VCaP (cell line): ENCODE data around the gene DDX5.
A peak's percentile ranks its signal among the peaks of the same experiment; 100 is the strongest.

ENCODE experiments used
- H3K27ac ChIP-seq: fragments of 450-650 bp; 2 replicates; pipeline ENCODE4 v1.5.1; 2017
- TF ChIP-seq, protein P1 (sequence below): fragments of 450-650 bp; conservative IDR thresholded peaks from 2 replicates; pipeline ENCODE4 v1.5.1; 2017; ENCODE audit warnings: mild to moderate bottlenecking, moderate library complexity

The DDX5 gene

DNA sequence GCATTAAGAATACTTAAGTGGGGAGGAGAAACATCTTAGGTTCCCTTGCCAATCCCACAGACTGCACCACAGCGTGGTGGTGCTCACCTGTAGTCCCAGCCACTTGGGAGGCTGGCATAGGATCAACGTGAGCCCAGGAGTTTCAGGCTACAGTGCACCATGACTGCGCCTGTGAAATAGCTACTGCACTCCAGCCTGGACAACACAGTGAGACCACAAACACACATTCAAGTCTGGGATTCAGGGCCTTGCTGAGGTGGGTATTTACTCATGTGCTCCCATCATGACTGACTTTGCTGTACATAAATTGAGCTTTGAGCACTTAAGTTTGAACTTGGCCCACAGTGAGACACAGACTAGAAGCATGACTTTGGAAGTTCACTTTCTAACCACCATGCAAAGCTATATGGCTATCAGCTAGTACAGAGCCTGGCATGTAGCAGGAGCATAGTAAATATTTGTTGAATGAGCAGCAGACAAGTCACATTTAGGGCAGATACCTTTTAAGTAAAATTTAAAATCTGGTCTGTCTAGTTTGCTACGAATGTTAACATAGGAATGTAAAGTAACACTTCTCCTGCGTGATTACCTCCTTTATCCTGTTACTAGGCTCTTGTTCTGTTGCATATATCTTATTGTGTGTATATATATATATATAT is 34.2 kb upstream of the DDX5 start:
- TF ChIP-seq, protein P1, sequence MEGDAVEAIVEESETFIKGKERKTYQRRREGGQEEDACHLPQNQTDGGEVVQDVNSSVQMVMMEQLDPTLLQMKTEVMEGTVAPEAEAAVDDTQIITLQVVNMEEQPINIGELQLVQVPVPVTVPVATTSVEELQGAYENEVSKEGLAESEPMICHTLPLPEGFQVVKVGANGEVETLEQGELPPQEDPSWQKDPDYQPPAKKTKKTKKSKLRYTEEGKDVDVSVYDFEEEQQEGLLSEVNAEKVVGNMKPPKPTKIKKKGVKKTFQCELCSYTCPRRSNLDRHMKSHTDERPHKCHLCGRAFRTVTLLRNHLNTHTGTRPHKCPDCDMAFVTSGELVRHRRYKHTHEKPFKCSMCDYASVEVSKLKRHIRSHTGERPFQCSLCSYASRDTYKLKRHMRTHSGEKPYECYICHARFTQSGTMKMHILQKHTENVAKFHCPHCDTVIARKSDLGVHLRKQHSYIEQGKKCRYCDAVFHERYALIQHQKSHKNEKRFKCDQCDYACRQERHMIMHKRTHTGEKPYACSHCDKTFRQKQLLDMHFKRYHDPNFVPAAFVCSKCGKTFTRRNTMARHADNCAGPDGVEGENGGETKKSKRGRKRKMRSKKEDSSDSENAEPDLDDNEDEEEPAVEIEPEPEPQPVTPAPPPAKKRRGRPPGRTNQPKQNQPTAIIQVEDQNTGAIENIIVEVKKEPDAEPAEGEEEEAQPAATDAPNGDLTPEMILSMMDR = no peak
- peak overlapping the region; percentile 85 for H3K27ac ChIP-seq

DNA sequence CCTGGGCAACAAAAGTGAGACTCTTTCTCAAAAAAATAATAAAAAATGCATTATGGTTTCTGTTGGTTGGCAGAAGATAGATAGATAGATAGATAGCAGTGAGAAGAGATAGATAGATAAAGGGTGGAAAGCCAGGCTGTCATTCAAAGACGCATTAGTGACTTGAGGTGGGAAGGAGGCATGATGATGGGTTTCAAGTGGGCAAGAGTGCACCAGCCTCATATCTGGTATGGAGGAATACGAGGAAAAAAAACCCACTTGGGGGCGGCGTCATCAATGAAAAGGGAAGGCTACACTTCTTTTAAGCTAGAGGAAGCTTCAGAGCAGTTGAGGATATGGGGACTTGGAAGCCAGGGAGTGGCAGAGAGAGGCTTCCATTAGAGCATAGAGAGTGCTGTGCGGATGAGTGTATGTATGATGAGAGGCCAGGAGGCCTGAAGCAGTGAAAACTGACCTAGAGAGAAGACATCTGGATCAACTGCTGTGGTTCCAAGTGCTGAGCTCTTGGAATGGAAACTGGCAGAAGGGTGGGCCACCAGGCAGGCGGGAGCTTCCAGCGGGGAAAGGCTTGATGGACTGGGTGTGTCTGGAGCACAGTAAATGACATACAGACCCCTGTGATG is 32.5 kb upstream of the DDX5 start:
- TF ChIP-seq, protein P1 = no peak
- peak overlapping the region; percentile 85 for H3K27ac ChIP-seq

DNA sequence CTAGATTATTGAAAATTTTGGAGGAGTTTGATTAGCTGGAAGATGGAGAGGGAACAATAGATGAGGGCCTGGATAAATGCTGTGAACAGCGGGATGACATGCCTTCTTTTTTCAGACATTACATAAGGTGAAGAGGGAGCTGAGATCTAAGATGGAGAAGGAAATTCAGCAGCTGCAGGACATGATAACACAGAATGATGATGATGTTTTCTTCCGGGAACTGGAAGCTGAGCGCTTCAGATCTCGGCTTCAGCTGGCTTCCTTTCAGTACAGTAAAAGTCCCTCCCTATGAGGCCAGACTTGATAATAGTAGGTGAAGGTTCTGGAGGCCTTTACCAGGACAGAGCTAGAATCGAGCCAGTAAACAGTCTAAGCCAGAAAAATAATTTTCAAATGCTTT is 31.4 kb upstream of the DDX5 start:
- TF ChIP-seq, protein P1 = no peak
- H3K27ac ChIP-seq = peak overlapping the region; percentile 85

DNA sequence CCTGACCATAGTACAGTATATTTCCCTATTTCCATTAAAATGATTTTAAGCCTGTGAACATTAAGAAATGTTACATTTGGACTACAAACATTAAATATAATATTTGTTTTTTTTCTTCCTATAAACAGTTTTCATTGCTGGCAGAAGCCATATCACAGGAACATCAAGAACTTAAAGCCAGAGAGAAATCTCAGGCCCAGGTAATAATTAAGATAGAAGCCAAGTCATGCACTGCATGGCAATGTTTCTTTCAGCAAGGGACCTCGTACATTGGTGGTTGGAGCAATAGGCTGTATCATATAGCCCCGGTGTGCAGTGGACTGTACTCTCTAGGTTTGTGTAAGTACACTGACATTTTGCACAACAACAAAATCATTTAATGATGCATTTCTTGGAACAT is 30.8 kb upstream of the DDX5 start:
- H3K27ac ChIP-seq = peak overlapping the region; percentile 85
- TF ChIP-seq, protein P1 = no peak

DNA sequence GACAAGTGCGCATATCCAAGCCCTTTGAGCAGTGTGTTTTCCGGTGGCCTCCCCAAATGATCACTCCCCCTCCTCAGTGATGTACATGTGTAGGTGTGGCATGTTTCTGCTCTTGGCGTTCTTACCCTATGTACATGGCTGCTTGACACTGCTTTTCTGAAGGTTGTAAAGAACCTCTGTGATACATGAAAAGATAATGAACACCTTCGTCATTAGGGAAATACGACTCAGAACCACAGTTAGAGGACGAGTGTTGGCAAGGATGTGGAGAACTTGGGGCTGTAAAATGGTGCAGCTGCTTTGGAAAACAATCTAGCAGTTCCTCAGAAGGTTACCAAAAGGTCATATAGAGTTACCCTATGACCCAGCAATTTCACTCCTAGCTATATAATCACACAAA is 29.3 kb upstream of the DDX5 start:
- H3K27ac ChIP-seq = peak overlapping the region; percentile 85
- TF ChIP-seq, protein P1 = no peak

DNA sequence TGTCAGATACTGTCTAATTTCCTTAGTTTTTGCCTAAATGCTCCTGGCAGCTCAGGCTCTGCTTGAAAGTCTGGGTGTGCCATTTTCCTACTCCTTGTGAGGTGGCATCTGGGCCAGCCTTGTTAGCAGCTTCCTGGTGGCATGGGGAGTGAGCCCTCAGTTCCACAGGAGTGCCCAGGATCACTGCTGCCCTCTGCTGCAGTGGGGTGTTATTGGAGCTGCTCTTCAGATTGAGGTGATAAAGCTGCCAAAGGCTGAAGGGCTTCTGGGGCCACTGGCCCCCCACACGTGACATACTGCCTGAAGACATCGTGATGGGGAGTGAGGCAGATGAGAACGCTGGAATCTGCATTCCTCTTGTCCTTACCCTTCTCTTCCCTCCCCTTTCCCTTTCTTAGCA is 28.1 kb upstream of the DDX5 start:
- peak overlapping the region; percentile 85 for H3K27ac ChIP-seq
- TF ChIP-seq, protein P1 = peak; percentile 17; the same call in 1 of the 2 replicates

DNA sequence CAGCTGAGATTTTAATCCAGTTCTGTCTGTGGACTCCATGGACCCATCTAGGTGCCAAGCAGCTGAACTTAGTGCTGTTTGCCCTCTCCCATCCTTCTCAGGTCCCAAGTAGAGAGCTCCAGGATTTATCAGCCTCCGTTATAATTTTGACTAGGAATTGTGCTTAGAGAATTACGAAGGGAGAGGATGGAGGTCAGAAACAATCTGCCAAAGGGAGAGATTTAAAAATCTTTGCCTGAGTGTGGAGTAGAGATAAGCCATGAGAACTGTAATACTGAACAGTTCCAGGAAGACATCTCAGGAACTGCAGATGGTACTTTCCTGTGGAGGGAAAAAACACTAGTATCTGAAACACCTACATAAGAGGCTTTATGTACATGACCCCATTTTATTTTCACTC is 27.7 kb upstream of the DDX5 start:
- H3K27ac ChIP-seq = peak overlapping the region; percentile 85; the same call in 1 of the 2 replicates
- TF ChIP-seq, protein P1 = no peak
